K562 (cell line): ENCODE measurements around the gene MEX3C. TPM values are rescaled to one million over a fixed set of nuclear protein-coding genes. Genes with fewer than 3 reads are reported as not detected.

Source experiments
- ATF3 ChIP-seq, 2 experiments: fragments of 450-650 bp in 1 of 2; sonication (generic) in 1 of 2; formaldehyde crosslinking in 1 of 2; IDR thresholded peaks in 1 of 2; conservative IDR thresholded peaks in 1 of 2; 2 replicates each; pipeline versions ENCODE4 v1.6.1 to v1.8.1; 2016 to 2023; ENCODE audit warnings: mild to moderate bottlenecking in 2 of 2, moderate library complexity in 2 of 2, inconsistent platforms in 1 of 2, missing genetic modification reagents in 1 of 2
- CHAMP1 ChIP-seq: fragments of 450-650 bp; IDR thresholded peaks from 2 replicates; pipeline ENCODE4 v1.6.1; 2016; ENCODE audit warnings: mild to moderate bottlenecking
- HCFC1 ChIP-seq: IDR thresholded peaks from 2 replicates; pipeline ENCODE4 v1.6.1; 2012; ENCODE audit warnings: low read depth, low read length, improper control_type of control experiment
- HMG20A ChIP-seq: fragments of 450-650 bp; formaldehyde crosslinking; conservative IDR thresholded peaks from 2 replicates; pipeline ENCODE4 v1.4.0; 2020; ENCODE audit warnings: mild to moderate bottlenecking, mixed read lengths
- MECOM ChIP-seq: fragments of 250-450 bp; sonication (Bioruptor Pico); IDR thresholded peaks from 2 replicates; pipeline ENCODE4 v1.8.0; 2022; ENCODE audit warnings: inconsistent platforms
- MIER1 ChIP-seq: fragments of 450-650 bp; IDR thresholded peaks from 2 replicates; pipeline ENCODE4 v1.6.1; 2016; ENCODE audit warnings: antibody characterized with exemption, mild to moderate bottlenecking, low read depth
- MNT ChIP-seq, 2 experiments: fragments of 450-650 bp; conservative IDR thresholded peaks; 2 replicates each; pipeline ENCODE4 v1.6.1; 2017; ENCODE audit warnings: mild to moderate bottlenecking in 2 of 2, moderate library complexity in 2 of 2
- MTA3 ChIP-seq: fragments of 450-650 bp; formaldehyde crosslinking; IDR thresholded peaks from 2 replicates; pipeline ENCODE4 v1.6.1; 2017; ENCODE audit warnings: mild to moderate bottlenecking, borderline replicate concordance
- RNF2 ChIP-seq: sonication (generic); IDR thresholded peaks from 2 replicates; pipeline ENCODE4 v1.6.1; 2016
- ZBTB40 ChIP-seq, 2 experiments: fragments of 450-650 bp in 1 of 2; sonication (generic) in 1 of 2; formaldehyde crosslinking in 1 of 2; IDR thresholded peaks; 2 replicates each; pipeline versions ENCODE4 v1.7.1 to v1.9.0; 2016 to 2022; ENCODE audit warnings: inconsistent platforms in 1 of 2, mild to moderate bottlenecking in 1 of 2, missing genetic modification reagents in 1 of 2
- ZEB2 ChIP-seq: fragments of 450-650 bp; IDR thresholded peaks from 2 replicates; pipeline ENCODE4 v1.6.1; 2016
- ZKSCAN1 ChIP-seq: fragments of 150-350 bp; IDR thresholded peaks from 2 replicates; pipeline ENCODE4 v1.6.1; 2016; ENCODE audit warnings: low read depth, low read length
- polyA plus RNA-seq, 8 experiments: library from polyadenylated mRNA; depleted of rRNA in 4 of 8; stranded (reverse) in 5 of 8; unstranded in 3 of 8; fragments of >200 nt; fragmentation: Nextera tagmentation in 2 of 8; fragmentation: Illumina TruSeq in 1 of 8; extraction: Ambion mirVana in 2 of 8; extraction: Trizol in 1 of 8; gene quantifications; 2 replicates each; pipeline versions ENCODE4 v1.2.1 to v1.2.3, GENCODE V29; 2011 to 2014; ENCODE audit warnings: inconsistent platforms in 1 of 8, missing spikeins in 1 of 8
- total RNA-seq, 7 experiments: library from RNA; depleted of rRNA in 6 of 7; stranded (reverse); fragments of >200 nt in 6 of 7; fragmentation: Illumina TruSeq in 2 of 7; extraction: Trizol in 2 of 7; gene quantifications; 2 replicates each; pipeline versions ENCODE4 v1.2.1 to v1.2.3, GENCODE V29; 2011 to 2021; ENCODE audit warnings: low replicate concordance in 1 of 7

The MEX3C gene
- total and polyA plus RNA-seq, 9 of the 15 experiments (the other 6 are each of a cell fraction or from before 2014, with no cell fraction given) = 2.4 to 14.2 (median 10.6) TPM

GRCh38 chr18:51211552-51211951 is 14.1 kb upstream of the MEX3C start (continued):
- TF ChIP-seq MNT (conservative IDR thresholded peaks at IDR 0.05) = no peak
- TF ChIP-seq CHAMP1 = no peak
- TF ChIP-seq HMG20A = no peak
- TF ChIP-seq ZKSCAN1 = peak; percentile 46; the same call in 1 of the 2 replicates
- TF ChIP-seq ZBTB40 (IDR thresholded peaks at IDR 0.05) = peak; percentile 21; the same call in 1 of the 2 replicates
- TF ChIP-seq ZBTB40 (CRISPR knock-in tag; IDR thresholded peaks at IDR 0.05) = no peak
- TF ChIP-seq HCFC1 = no peak
- no peak for TF ChIP-seq MTA3
- no peak for TF ChIP-seq MECOM
- no peak for TF ChIP-seq MIER1
- TF ChIP-seq ZEB2 = 0 out of 2 replicates have a peak, but pooled peaks have one; percentile 19
- TF ChIP-seq ATF3 (IDR thresholded peaks at IDR 0.05) = peak; percentile 86
- no peak for TF ChIP-seq ATF3 (CRISPR knock-in tag; conservative IDR thresholded peaks at IDR 0.05)
- peak; percentile 76; the same call in 1 of the 2 replicates for TF ChIP-seq RNF2
